A549 (cell line): Measurements from ENCODE around the gene ANKRD12. TPM values are rescaled to one million over a fixed set of nuclear protein-coding genes. Genes with fewer than 3 reads are reported as not detected.

Source experiments
- ATAC-seq, 2 experiments: fragments of 200-7000 bp in 1 of 2; fragments of >200 bp in 1 of 2; cut with Nextera tagmentation in 1 of 2; cut with Tn5 transposase in 1 of 2; 3 replicates each; pipeline versions ENCODE4 v1.8.0 to v1.9.1; 2018 to 2020; ENCODE audit warnings: mild to moderate bottlenecking in 1 of 2, moderate library complexity in 1 of 2
- CTCF ChIA-PET: fragments of 300-600 bp; sonication (Branson Sonifier 250); formaldehyde crosslinking; extraction: SDS; loops from one replicate; lab custom pipeline; 2021; ENCODE audit warnings: antibody characterized with exemption, inconsistent platforms; lab: Yijun Ruan, JAX
- POLR2A ChIA-PET: fragments of 350-600 bp; formaldehyde crosslinking; extraction: SDS; loops from one replicate; lab custom pipeline; 2021; ENCODE audit warnings: antibody characterized with exemption, inconsistent platforms; lab: Yijun Ruan, JAX
- DNase-seq, 2 experiments: peaks; one replicate each; pipeline versions ENCODE4 v3.0.0 to v3.0.0-alpha.2; 2011 to 2016; ENCODE audit warnings: low read depth in 1 of 2, low spot score in 1 of 2
- FAIRE-seq: peaks from 2 replicates; lab custom pipeline; 2011; peaks lifted over from hg19 to GRCh38; lab: Jason Lieb, UNC
- H3K27ac ChIP-seq, 2 experiments: fragments of >200 bp; sonication (Bioruptor Twin); formaldehyde crosslinking; 3 replicates each; pipeline ENCODE4 v1.5.1; 2016 to 2017
- H3K4me1 ChIP-seq: fragments of >200 bp; sonication (Bioruptor Twin); formaldehyde crosslinking; 3 replicates; pipeline ENCODE4 v1.6.1; 2016
- H3K4me2 ChIP-seq: fragments of >200 bp; sonication (Bioruptor Twin); formaldehyde crosslinking; 3 replicates; pipeline ENCODE4 v1.6.1; 2016
- H3K4me3 ChIP-seq: fragments of >200 bp; sonication (Bioruptor Twin); formaldehyde crosslinking; 3 replicates; pipeline ENCODE4 v1.5.1; 2016
- H3K9me3 ChIP-seq: fragments of >200 bp; sonication (Bioruptor Twin); formaldehyde crosslinking; 3 replicates; pipeline ENCODE4 v1.6.1; 2016
- CBX2 ChIP-seq: fragments of 200-600 bp; sonication (generic); IDR thresholded peaks from 2 replicates; pipeline ENCODE4 v1.6.1; 2016; ENCODE audit warnings: low read depth, mild to moderate bottlenecking, borderline replicate concordance
- CEBPB ChIP-seq, 2 experiments: fragments of >200 bp in 1 of 2; sonication (Bioruptor Twin) in 1 of 2; formaldehyde crosslinking in 1 of 2; IDR thresholded peaks; 2 replicates each; pipeline ENCODE4 v1.6.1; 2012 to 2016
- CHD2 ChIP-seq: fragments of 150-350 bp; IDR thresholded peaks from 2 replicates; pipeline ENCODE4 v1.6.1; 2014; ENCODE audit warnings: low read length; ENCODE audit not compliant: partially characterized antibody
- E2F6 ChIP-seq: IDR thresholded peaks from 2 replicates; pipeline ENCODE4 v1.6.1; 2012; ENCODE audit warnings: low read depth, borderline replicate concordance
- EHF ChIP-seq: fragments of 250-450 bp; sonication (Bioruptor Pico); IDR thresholded peaks from 2 replicates; pipeline ENCODE4 v1.5.0; 2020; ENCODE audit warnings: mild to moderate bottlenecking
- EHMT2 ChIP-seq: fragments of 200-600 bp; sonication (generic); IDR thresholded peaks from 2 replicates; pipeline ENCODE4 v1.6.1; 2016; ENCODE audit warnings: antibody characterized with exemption, low read depth, mild to moderate bottlenecking, moderate library complexity
- FOSB ChIP-seq: fragments of 250-450 bp; sonication (Bioruptor Pico); IDR thresholded peaks from 2 replicates; pipeline ENCODE4 v1.5.0; 2020; ENCODE audit warnings: mild to moderate bottlenecking, moderate library complexity
- GATA3 ChIP-seq: IDR thresholded peaks from 2 replicates; pipeline ENCODE4 v1.6.1; 2012; ENCODE audit warnings: borderline replicate concordance
- HEYL ChIP-seq: fragments of 250-450 bp; sonication (Bioruptor Pico); IDR thresholded peaks from 2 replicates; pipeline ENCODE4 v1.8.0; 2021; ENCODE audit warnings: mild to moderate bottlenecking, moderate library complexity
- HOXA7 ChIP-seq: fragments of 250-450 bp; sonication (Bioruptor Pico); IDR thresholded peaks from 2 replicates; pipeline ENCODE4 v1.5.0; 2020; ENCODE audit warnings: mild to moderate bottlenecking, moderate library complexity
- HOXB13 ChIP-seq: fragments of 250-450 bp; sonication (Bioruptor Pico); IDR thresholded peaks from 2 replicates; pipeline ENCODE4 v1.5.0; 2020; ENCODE audit warnings: low read depth, mild to moderate bottlenecking, moderate library complexity
- HOXB5 ChIP-seq: fragments of 250-450 bp; sonication (Bioruptor Pico); IDR thresholded peaks from 2 replicates; pipeline ENCODE4 v1.5.0; 2020; ENCODE audit warnings: mild to moderate bottlenecking, moderate library complexity
- KDM1A ChIP-seq: fragments of 200-600 bp; sonication (generic); IDR thresholded peaks from 2 replicates; pipeline ENCODE4 v1.6.1; 2016; ENCODE audit warnings: low read depth, mild to moderate bottlenecking
- MYC ChIP-seq: IDR thresholded peaks from 2 replicates; pipeline ENCODE4 v1.6.1; 2012; ENCODE audit warnings: mild to moderate bottlenecking, inconsistent platforms, low read length, improper control_type of control experiment, borderline replicate concordance
- NFE2L2 ChIP-seq: fragments of 150-350 bp; conservative IDR thresholded peaks from 2 replicates; pipeline ENCODE4 v1.6.1; 2014; ENCODE audit warnings: low read length
- NPAS2 ChIP-seq: fragments of 250-450 bp; sonication (Bioruptor Pico); IDR thresholded peaks from 2 replicates; pipeline ENCODE4 v1.8.0; 2022; ENCODE audit warnings: mild to moderate bottlenecking, moderate library complexity, borderline replicate concordance
- PHF8 ChIP-seq: fragments of 200-600 bp; sonication (generic); IDR thresholded peaks from 2 replicates; pipeline ENCODE4 v1.6.1; 2016; ENCODE audit warnings: low read depth, mild to moderate bottlenecking, antibody characterized with exemption, moderate library complexity, borderline replicate concordance
- POLR2A ChIP-seq: IDR thresholded peaks from 2 replicates; pipeline ENCODE4 v1.6.1; 2012; ENCODE audit warnings: mild to moderate bottlenecking, low read length
- RAD21 ChIP-seq, 2 experiments: fragments of >200 bp in 1 of 2; sonication (Bioruptor Twin) in 1 of 2; formaldehyde crosslinking in 1 of 2; IDR thresholded peaks in 1 of 2; conservative IDR thresholded peaks in 1 of 2; 2 replicates in 1 of 2; 3 replicates in 1 of 2; pipeline ENCODE4 v1.6.1; 2012 to 2018; ENCODE audit warnings: inconsistent platforms in 1 of 2
- RARB ChIP-seq: fragments of 250-450 bp; sonication (Bioruptor Pico); IDR thresholded peaks from 2 replicates; pipeline ENCODE4 v1.8.0; 2021; ENCODE audit warnings: mild to moderate bottlenecking, moderate library complexity
- RNF2 ChIP-seq: fragments of 200-600 bp; sonication (generic); IDR thresholded peaks from 2 replicates; pipeline ENCODE4 v1.6.1; 2016; ENCODE audit warnings: low read depth, mild to moderate bottlenecking, antibody characterized with exemption, moderate library complexity, borderline replicate concordance
- SMC3 ChIP-seq: fragments of >200 bp; sonication (Bioruptor Twin); formaldehyde crosslinking; IDR thresholded peaks from 3 replicates; pipeline ENCODE4 v1.6.1; 2018; ENCODE audit warnings: inconsistent platforms
- TFCP2L1 ChIP-seq: fragments of 250-450 bp; sonication (Bioruptor Pico); IDR thresholded peaks from 2 replicates; pipeline ENCODE4 v1.5.0; 2021; ENCODE audit warnings: mild to moderate bottlenecking
- WGBS: methylation state at CpG from one replicate; pipeline ENCODE4 v1.1.6; 2017; ENCODE audit errors: missing lambda C conversion rate; 5-methylcytosine and 5-hydroxymethylcytosine counted together
- polyA plus RNA-seq, 4 experiments: library from polyadenylated mRNA; depleted of rRNA in 3 of 4; stranded (reverse); fragments of >200 nt; fragmentation: RNase III in 1 of 4; extraction: RNeasy Plus Mini Kit Qiagen cat#74134 plus additional on column Dnase treatment in 1 of 4; gene quantifications; 2 replicates in 3 of 4; 3 replicates in 1 of 4; pipeline ENCODE4 v1.2.3, GENCODE V29; 2011 to 2017
- TF ChIP-seq, protein P1 (sequence below): fragments of 200-600 bp; sonication (generic); IDR thresholded peaks from 2 replicates; pipeline ENCODE4 v1.6.1; 2016; ENCODE audit warnings: antibody characterized with exemption, mild to moderate bottlenecking, moderate library complexity
- TF ChIP-seq, protein P2 (sequence below): fragments of >200 bp; sonication (Bioruptor Twin); formaldehyde crosslinking; IDR thresholded peaks from 2 replicates; pipeline ENCODE4 v1.6.1; 2016
- TF ChIP-seq, protein P3 (sequence below): fragments of >200 bp; sonication (Bioruptor Twin); formaldehyde crosslinking; IDR thresholded peaks from 3 replicates; pipeline ENCODE4 v1.5.1; 2016
- TF ChIP-seq, protein P4 (sequence below): IDR thresholded peaks from 2 replicates; pipeline ENCODE4 v1.6.1; 2012

Gene ANKRD12
- polyA plus RNA-seq, 2 of the 4 experiments (the other 2 are of a cell fraction) = 2.7 to 7.3 TPM

GRCh38 chr18:9233771-9234440 lies 97.3 kb downstream of the ANKRD12 start:
- Histone ChIP-seq H3K4me1 (no peaks in the 10 kb centered on the region), H3K4me3 (no peak overlapping the region), H3K4me2 (no peak overlapping the region), H3K27ac (no peak overlapping the region), H3K9me3 (peaks cover 18% of the 10 kb centered on the region)
- CTCF ChIA-PET = no interaction called here
- 91% methylated on average over 6 of the region's 10 CpGs for WGBS
- FAIRE-seq = no peak
- TF ChIP-seq PHF8 = no peak
- TF ChIP-seq HOXB13 (CRISPR knock-in tag) = no peak
- TF ChIP-seq E2F6 = no peak
- TF ChIP-seq RARB (CRISPR knock-in tag) = no peak
- TF ChIP-seq, protein P1, sequence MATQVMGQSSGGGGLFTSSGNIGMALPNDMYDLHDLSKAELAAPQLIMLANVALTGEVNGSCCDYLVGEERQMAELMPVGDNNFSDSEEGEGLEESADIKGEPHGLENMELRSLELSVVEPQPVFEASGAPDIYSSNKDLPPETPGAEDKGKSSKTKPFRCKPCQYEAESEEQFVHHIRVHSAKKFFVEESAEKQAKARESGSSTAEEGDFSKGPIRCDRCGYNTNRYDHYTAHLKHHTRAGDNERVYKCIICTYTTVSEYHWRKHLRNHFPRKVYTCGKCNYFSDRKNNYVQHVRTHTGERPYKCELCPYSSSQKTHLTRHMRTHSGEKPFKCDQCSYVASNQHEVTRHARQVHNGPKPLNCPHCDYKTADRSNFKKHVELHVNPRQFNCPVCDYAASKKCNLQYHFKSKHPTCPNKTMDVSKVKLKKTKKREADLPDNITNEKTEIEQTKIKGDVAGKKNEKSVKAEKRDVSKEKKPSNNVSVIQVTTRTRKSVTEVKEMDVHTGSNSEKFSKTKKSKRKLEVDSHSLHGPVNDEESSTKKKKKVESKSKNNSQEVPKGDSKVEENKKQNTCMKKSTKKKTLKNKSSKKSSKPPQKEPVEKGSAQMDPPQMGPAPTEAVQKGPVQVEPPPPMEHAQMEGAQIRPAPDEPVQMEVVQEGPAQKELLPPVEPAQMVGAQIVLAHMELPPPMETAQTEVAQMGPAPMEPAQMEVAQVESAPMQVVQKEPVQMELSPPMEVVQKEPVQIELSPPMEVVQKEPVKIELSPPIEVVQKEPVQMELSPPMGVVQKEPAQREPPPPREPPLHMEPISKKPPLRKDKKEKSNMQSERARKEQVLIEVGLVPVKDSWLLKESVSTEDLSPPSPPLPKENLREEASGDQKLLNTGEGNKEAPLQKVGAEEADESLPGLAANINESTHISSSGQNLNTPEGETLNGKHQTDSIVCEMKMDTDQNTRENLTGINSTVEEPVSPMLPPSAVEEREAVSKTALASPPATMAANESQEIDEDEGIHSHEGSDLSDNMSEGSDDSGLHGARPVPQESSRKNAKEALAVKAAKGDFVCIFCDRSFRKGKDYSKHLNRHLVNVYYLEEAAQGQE = no peak
- no peak for TF ChIP-seq TFCP2L1 (CRISPR knock-in tag)
- TF ChIP-seq MYC = no peak
- no peak for TF ChIP-seq GATA3
- TF ChIP-seq CHD2 = no peak
- TF ChIP-seq, protein P2, sequence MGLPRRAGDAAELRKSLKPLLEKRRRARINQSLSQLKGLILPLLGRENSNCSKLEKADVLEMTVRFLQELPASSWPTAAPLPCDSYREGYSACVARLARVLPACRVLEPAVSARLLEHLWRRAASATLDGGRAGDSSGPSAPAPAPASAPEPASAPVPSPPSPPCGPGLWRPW = no peak
- TF ChIP-seq NPAS2 = no peak
- TF ChIP-seq, protein P3, sequence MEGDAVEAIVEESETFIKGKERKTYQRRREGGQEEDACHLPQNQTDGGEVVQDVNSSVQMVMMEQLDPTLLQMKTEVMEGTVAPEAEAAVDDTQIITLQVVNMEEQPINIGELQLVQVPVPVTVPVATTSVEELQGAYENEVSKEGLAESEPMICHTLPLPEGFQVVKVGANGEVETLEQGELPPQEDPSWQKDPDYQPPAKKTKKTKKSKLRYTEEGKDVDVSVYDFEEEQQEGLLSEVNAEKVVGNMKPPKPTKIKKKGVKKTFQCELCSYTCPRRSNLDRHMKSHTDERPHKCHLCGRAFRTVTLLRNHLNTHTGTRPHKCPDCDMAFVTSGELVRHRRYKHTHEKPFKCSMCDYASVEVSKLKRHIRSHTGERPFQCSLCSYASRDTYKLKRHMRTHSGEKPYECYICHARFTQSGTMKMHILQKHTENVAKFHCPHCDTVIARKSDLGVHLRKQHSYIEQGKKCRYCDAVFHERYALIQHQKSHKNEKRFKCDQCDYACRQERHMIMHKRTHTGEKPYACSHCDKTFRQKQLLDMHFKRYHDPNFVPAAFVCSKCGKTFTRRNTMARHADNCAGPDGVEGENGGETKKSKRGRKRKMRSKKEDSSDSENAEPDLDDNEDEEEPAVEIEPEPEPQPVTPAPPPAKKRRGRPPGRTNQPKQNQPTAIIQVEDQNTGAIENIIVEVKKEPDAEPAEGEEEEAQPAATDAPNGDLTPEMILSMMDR = no peak
- no peak for TF ChIP-seq CEBPB (IDR thresholded peaks at IDR 0.05)
- no peak for TF ChIP-seq RAD21 (conservative IDR thresholded peaks at IDR 0.05 in 1 of 2, IDR thresholded peaks at IDR 0.05 in 1 of 2)
- TF ChIP-seq RNF2 = no peak
- no peak for TF ChIP-seq HEYL (CRISPR knock-in tag)
- no peak for TF ChIP-seq FOSB (CRISPR knock-in tag)
- TF ChIP-seq SMC3 = no peak
- no peak for TF ChIP-seq EHMT2
- DNase-seq = no peak
- ATAC-seq = no peak
- POLR2A ChIA-PET = no interaction called here

DNA sequence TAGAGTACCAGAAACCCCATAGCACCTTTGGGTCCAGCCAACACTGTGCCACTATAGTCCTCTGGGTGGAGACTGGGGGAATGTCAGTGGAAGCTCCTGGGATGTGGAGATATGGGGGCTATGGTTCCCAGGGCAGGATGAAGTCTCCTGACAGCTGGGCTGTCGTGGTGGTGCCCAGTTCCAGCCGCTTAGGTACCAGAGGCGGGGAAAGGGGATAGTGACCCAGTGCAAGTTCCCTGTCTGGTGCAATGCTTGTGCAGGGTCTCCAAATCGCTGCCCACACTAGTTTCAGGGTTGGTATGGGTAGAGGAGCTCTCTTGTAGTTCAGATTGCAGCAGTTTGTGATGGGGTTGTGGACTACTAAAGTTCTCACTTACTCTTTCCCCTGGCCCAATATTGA lies 97.9 kb downstream of the ANKRD12 start:
- no peak for TF ChIP-seq EHF (CRISPR knock-in tag)
- TF ChIP-seq CBX2 = no peak
- TF ChIP-seq POLR2A = no peak
- TF ChIP-seq HOXA7 = no peak
- TF ChIP-seq NFE2L2 = no peak
- no peak for TF ChIP-seq CEBPB (IDR thresholded peaks at IDR 0.05)
- TF ChIP-seq, protein P3 = no peak
- no peak for TF ChIP-seq HOXB5 (CRISPR knock-in tag)
- TF ChIP-seq, protein P4, sequence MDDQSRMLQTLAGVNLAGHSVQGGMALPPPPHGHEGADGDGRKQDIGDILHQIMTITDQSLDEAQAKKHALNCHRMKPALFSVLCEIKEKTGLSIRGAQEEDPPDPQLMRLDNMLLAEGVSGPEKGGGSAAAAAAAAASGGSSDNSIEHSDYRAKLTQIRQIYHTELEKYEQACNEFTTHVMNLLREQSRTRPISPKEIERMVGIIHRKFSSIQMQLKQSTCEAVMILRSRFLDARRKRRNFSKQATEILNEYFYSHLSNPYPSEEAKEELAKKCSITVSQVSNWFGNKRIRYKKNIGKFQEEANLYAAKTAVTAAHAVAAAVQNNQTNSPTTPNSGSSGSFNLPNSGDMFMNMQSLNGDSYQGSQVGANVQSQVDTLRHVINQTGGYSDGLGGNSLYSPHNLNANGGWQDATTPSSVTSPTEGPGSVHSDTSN = no peak
- TF ChIP-seq KDM1A = no peak
- ChIA-PET CTCF (no interaction called here), POLR2A (no interaction called here)
- FAIRE-seq (no peak), ATAC-seq (no peak), DNase-seq (no peak)
- H3K4me2 ChIP-seq = no peak overlapping the region
- H3K9me3 ChIP-seq = peaks cover 18% of the 10 kb centered on the region
- H3K27ac ChIP-seq = no peak overlapping the region
- no peak overlapping the region for H3K4me3 ChIP-seq
- H3K4me1 ChIP-seq = no peaks in the 10 kb centered on the region
- 100% methylated on average over 2 of the region's 4 CpGs for WGBS
